ENCODE data around the gene TEKT1. TPM values are rescaled to one million over a fixed set of nuclear protein-coding genes. Genes with fewer than 3 reads are reported as not detected.
"Not testable (repeated sequence)": the region's sequence is repeated elsewhere in the genome, so short reads cannot be mapped to it uniquely, and the experiment has no call there.

Gene TEKT1
- total RNA-seq, 2 experiments from 2014 or later, result not detected

DNA sequence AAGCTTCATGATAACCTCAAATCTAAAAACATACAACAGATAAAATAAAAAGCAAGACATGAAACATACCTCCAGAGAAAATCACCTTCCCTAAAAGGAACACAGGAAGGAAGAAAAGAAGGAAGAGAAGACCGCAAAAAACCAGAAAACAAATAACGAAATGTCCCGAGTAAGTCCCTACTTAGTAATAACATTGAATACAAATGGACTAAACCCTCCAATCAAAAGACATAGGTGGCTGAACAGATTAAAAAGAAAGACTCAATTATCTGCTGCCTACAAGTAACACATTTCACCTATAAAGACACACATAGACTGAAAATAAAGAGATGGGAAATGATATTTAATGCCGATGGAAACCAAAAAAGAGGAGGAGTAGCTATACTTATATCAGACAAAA is 49.3 kb downstream of the TEKT1 start:
- H3K9me3 Mint-ChIP-seq (ENCODE audit: insufficient read depth), result peaks cover 46% of the 10 kb centered on the region
- H3K4me1 Mint-ChIP-seq (ENCODE audit: low read depth), result peaks cover 12% of the 10 kb centered on the region
- ChIA-PET POLR2A (interaction anchor here (1.2 kb wide), 1 partner anchor 26 kb away, joined by 3 read pairs; no protein-coding TSS in a partner anchor), CTCF (no interaction called here)
- no peak overlapping the region for H3K4me3 Mint-ChIP-seq
- DNase-seq (no peak), ATAC-seq (no peak)
- no peak overlapping the region for H3K27ac Mint-ChIP-seq
- H3K27me3 Mint-ChIP-seq (ENCODE audit: low read depth), result peaks cover 54% of the 10 kb centered on the region
- H3K36me3 Mint-ChIP-seq (ENCODE audit: low read depth), result peaks cover 17% of the 10 kb centered on the region

DNA sequence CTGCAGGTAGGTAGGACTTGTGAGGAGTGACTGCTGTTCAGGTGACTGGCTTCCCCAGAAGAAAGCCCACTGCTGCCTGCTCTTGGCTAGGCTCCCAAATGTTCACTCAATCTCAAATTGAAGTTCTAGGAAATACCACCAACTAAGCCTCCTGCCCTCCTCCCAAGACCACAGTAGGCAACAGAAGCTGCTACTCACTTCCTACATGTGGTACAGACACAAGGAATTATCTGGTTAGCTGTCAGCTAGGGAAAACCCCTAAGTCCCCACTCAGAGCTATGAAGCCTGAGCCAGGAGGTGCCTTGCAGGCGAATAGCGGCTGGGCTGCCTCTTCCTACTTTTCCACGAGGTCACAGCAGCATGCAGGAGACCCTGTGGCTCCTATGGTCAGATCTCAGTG is 50.6 kb downstream of the TEKT1 start:
- DNase-seq (no peak), ATAC-seq (no peak)
- CTCF ChIA-PET, result interaction anchor here (1.3 kb wide), 1 partner anchor 133 kb away, joined by 4 read pairs; no protein-coding TSS in a partner anchor
- POLR2A ChIA-PET, result interaction anchor here (0.9 kb wide), 1 partner anchor 9 kb away, joined by 3 read pairs; no protein-coding TSS in a partner anchor
- Mint-ChIP-seq H3K36me3 (ENCODE audit: low read depth) (peaks cover 23% of the 10 kb centered on the region), H3K9me3 (ENCODE audit: insufficient read depth) (peaks cover 45% of the 10 kb centered on the region), H3K27me3 (ENCODE audit: low read depth) (peaks cover 48% of the 10 kb centered on the region), H3K4me1 (ENCODE audit: low read depth) (peaks cover 12% of the 10 kb centered on the region), H3K27ac (no peak overlapping the region), H3K4me3 (no peak overlapping the region)

DNA sequence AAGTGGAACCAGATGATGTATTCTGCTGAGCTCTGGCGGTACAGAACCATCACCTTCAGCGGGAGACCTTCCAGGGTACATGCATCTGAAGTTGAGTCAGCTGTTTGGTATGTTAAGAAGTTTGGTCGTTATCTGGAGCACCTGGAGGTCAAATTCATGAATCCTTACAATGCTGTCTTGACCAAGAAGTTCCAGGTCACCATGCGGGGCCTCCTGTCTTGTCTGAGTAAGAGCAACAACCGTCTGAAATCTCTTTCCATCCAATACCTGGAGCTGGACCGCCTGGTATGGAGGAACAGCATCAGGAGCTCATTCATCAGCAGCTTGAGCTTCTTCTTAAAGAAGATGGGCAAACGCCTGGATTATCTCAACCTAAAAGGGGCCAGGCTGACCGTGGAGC is 51.5 kb downstream of the TEKT1 start:
- no peak for DNase-seq
- Mint-ChIP-seq H3K27ac (no peak overlapping the region), H3K27me3 (ENCODE audit: low read depth) (peaks cover 41% of the 10 kb centered on the region), H3K9me3 (ENCODE audit: insufficient read depth) (peaks cover 41% of the 10 kb centered on the region), H3K4me1 (ENCODE audit: low read depth) (peaks cover 16% of the 10 kb centered on the region), H3K4me3 (no peak overlapping the region), H3K36me3 (ENCODE audit: low read depth) (peaks cover 25% of the 10 kb centered on the region)
- ChIA-PET CTCF (interaction anchor here (0.7 kb wide), 1 partner anchor 224 kb away, joined by 3 read pairs; no protein-coding TSS in a partner anchor), POLR2A (no interaction called here)
- ATAC-seq, result no peak

DNA sequence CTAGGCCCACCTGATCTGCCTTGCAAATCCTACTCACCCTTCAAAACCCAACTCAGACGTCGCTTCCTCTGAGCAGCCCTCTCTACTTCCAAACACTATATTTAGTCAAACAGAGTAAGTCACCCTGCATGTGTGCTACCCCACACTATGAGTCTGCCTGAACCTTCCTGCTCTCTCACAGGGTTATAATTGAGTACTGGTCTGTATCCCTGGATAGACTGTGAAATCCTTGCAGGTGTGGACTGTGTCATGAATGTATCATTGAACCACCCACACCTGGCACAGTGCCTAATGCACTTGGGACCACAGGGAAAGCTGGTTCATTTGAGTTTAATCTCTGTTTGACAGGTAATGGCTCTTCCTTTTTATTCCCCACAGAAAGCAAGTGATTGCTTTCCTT is 52.1 kb downstream of the TEKT1 start:
- H3K4me1 Mint-ChIP-seq (ENCODE audit: low read depth), result peaks cover 18% of the 10 kb centered on the region
- peaks cover 29% of the 10 kb centered on the region for H3K36me3 Mint-ChIP-seq (ENCODE audit: low read depth)
- ATAC-seq (no peak), DNase-seq (no peak)
- peaks cover 39% of the 10 kb centered on the region for H3K9me3 Mint-ChIP-seq (ENCODE audit: insufficient read depth)
- no peak overlapping the region for H3K4me3 Mint-ChIP-seq
- ChIA-PET CTCF (no interaction called here), POLR2A (interaction anchor here (0.6 kb wide), 1 partner anchor 24 kb away, joined by 6 read pairs; the partner anchor contains the start of gene XAF1)
- peaks cover 44% of the 10 kb centered on the region for H3K27me3 Mint-ChIP-seq (ENCODE audit: low read depth)
- H3K27ac Mint-ChIP-seq, result no peak overlapping the region

DNA sequence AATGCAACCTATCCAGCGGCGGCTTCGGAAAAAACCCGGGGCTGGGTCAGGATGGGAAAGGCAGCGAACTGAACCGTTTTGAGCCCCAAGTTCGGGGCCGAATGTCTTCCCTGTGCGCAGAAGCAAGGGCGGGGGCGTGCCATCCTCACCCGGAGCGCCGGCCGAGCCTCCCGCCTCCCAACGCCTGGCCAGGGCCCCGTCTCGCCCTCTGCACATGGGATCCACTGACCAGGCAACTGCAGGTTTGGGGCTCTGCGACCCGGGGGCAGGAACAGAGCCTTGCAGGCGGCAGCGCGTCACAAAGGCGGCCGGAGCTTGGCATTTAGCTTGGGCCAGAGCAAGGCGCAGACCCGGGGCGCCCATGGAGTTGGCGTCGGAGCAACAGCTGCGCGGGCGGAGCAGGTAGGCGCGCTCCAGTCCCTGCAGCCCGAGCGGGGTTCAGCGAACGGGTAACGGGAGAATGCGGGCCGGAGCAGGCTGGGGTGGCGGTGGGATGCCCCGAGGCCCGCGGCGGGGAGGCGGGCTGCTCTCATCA is 55.6 kb downstream of the TEKT1 start, which contains the start of gene FBXO39:
TSS of gene FBXO39 (plus strand) at position 345 of the 535 bp plus-strand sequence. CDS start 3,654 bp downstream, outside the sequence.
- H3K4me3 Mint-ChIP-seq, result no peak within 1 kb of the TSS
- H3K36me3 Mint-ChIP-seq (ENCODE audit: low read depth), result peaks cover 56% of the 10 kb centered on the region
- ChIA-PET POLR2A (interaction anchor here (0.6 to 3.6 kb wide), 3 partner anchors 12 to 63 kb away, joined by 3 to 11 read pairs (median 3); partner anchors contain the start of gene SLC13A5), CTCF (interaction anchor here (0.7 kb wide), 1 partner anchor 34 kb away, joined by 3 read pairs; no protein-coding TSS in a partner anchor)
- DNase-seq, result no peak
- ATAC-seq, result peak; percentile 47
- peaks cover 23% of the 10 kb centered on the region for H3K27me3 Mint-ChIP-seq (ENCODE audit: low read depth)
- H3K9me3 Mint-ChIP-seq (ENCODE audit: insufficient read depth), result peaks cover 35% of the 10 kb centered on the region
- peaks cover 17% of the 10 kb centered on the region for H3K4me1 Mint-ChIP-seq (ENCODE audit: low read depth)
- peak within 1 kb of the TSS; percentile 8 for H3K27ac Mint-ChIP-seq

DNA sequence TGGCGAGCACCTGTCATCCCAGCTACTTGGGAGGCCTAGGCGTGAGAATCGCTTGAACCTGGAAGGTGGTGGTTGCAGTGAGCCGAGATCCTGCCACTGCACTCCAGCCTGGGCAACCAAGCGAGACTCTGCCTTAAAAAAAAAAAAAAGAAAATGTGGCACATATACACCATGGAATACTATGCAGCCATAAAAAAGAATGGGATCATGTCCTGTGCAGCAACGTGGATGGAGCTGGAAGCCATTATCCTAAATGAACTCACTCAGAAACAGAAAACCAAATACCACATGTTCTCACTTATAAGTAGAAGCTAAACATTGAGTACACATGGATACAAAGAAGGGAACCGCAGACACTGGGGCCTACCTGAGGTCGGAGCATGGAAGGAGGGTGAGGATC is 56.6 kb downstream of the TEKT1 start:
- H3K27ac Mint-ChIP-seq; H3K4me1 Mint-ChIP-seq (ENCODE audit: low read depth); H3K4me3 Mint-ChIP-seq; ATAC-seq; DNase-seq; CTCF ChIA-PET: not testable (repeated sequence)
- peaks cover 66% of the 10 kb centered on the region for H3K36me3 Mint-ChIP-seq (ENCODE audit: low read depth)
- peaks cover 39% of the 10 kb centered on the region for H3K9me3 Mint-ChIP-seq (ENCODE audit: insufficient read depth)
- POLR2A ChIA-PET, result interaction anchor here (1.1 to 3.6 kb wide), 2 partner anchors 11 to 23 kb away, joined by 3 to 11 read pairs; no protein-coding TSS in a partner anchor
- H3K27me3 Mint-ChIP-seq (ENCODE audit: low read depth), result peaks cover 20% of the 10 kb centered on the region

DNA sequence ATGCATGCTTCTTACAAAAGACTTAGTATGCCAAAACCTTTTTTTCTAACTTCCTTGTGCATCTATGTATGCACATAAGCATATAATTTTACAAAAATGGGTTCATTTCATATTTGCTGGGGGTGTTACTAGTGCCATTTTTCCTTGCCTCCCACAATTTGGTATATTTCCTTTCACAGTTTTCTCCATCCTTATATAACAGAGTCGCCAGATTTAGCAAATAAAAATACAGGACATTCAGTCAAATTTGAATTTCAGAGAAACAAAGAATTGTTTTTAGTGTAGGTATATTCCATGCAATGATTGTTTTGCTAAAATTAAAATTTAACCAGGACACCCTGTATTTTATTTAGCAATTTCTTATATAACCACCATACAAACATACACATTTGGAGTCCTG is 59.5 kb downstream of the TEKT1 start:
- Mint-ChIP-seq H3K4me3 (no peak overlapping the region), H3K36me3 (ENCODE audit: low read depth) (peaks cover 84% of the 10 kb centered on the region), H3K27me3 (ENCODE audit: low read depth) (peaks cover 13% of the 10 kb centered on the region), H3K27ac (no peak overlapping the region), H3K9me3 (ENCODE audit: insufficient read depth) (peaks cover 58% of the 10 kb centered on the region), H3K4me1 (ENCODE audit: low read depth) (peaks cover 22% of the 10 kb centered on the region)
- POLR2A ChIA-PET, result interaction anchor here (1.2 to 2.1 kb wide), 2 partner anchors 13 to 14 kb away, joined by 3 to 7 read pairs; no protein-coding TSS in a partner anchor
- ATAC-seq (no peak), DNase-seq (no peak)
- CTCF ChIA-PET, result no interaction called here

DNA sequence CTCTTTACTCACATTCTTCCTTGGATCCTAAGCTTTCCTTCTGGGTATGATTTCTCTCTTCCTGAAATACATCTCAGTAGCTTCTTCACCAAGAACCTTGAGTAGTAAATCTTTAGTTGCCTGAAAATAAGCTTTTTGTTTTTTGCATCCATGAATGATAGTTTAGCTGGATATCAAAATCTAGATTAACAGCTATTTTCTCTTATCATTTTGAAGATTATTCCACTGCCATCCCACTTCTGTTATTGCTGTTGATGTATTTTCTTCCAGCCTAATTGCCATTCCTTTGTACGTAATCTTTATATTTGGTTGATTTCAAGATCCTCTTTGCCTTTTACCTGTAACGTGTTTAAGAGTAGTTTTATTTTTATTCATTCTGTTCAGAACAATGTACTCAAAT is 63.1 kb downstream of the TEKT1 start:
- POLR2A ChIA-PET, result interaction anchor here (0.9 kb wide), 2 partner anchors 9 to 13 kb away, joined by 5 to 6 read pairs; partner anchors contain the start of gene XAF1
- no peak for ATAC-seq

DNA sequence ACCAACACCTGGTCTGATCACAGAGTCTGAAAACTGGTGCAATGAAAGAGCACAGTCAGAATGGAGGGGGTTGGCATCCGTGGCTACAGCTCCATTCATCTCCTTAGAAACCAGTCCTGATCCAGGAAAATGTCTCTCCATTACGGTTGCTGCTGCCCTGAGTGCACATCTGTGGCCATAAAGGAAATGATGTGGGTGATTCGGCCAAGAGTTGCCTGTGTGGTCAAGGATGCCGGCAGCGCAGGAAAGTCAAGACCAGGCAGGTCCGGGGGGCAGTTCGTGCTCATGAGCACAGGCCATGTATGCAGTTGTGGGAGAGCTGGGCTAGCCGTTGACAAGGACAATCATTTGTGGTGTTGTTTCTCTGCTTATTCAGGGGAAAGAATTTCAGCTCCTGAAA is 69.8 kb downstream of the TEKT1 start:
- H3K9me3 Mint-ChIP-seq (ENCODE audit: insufficient read depth), result peaks cover 19% of the 10 kb centered on the region
- CTCF ChIA-PET, result no interaction called here
- ATAC-seq (no peak), DNase-seq (no peak)
- POLR2A ChIA-PET, result no interaction called here
- peaks cover 96% of the 10 kb centered on the region for H3K36me3 Mint-ChIP-seq (ENCODE audit: low read depth)
- peaks cover 61% of the 10 kb centered on the region for H3K4me1 Mint-ChIP-seq (ENCODE audit: low read depth)
- no peak overlapping the region for H3K4me3 Mint-ChIP-seq
- H3K27me3 Mint-ChIP-seq (ENCODE audit: low read depth), result no peaks in the 10 kb centered on the region
- no peak overlapping the region for H3K27ac Mint-ChIP-seq

More for the DNA sequence above, 63.1 kb downstream of the TEKT1 start:
- H3K4me3 Mint-ChIP-seq, result no peak overlapping the region
- peaks cover 96% of the 10 kb centered on the region for H3K36me3 Mint-ChIP-seq (ENCODE audit: low read depth)
- CTCF ChIA-PET, result interaction anchor here (1.0 kb wide), 1 partner anchor 11 kb away, joined by 3 read pairs; no protein-coding TSS in a partner anchor
- no peak overlapping the region for H3K27ac Mint-ChIP-seq
- no peak for DNase-seq
- peaks cover 27% of the 10 kb centered on the region for H3K4me1 Mint-ChIP-seq (ENCODE audit: low read depth)
- H3K27me3 Mint-ChIP-seq (ENCODE audit: low read depth), result no peaks in the 10 kb centered on the region
- peaks cover 64% of the 10 kb centered on the region for H3K9me3 Mint-ChIP-seq (ENCODE audit: insufficient read depth)

DNA sequence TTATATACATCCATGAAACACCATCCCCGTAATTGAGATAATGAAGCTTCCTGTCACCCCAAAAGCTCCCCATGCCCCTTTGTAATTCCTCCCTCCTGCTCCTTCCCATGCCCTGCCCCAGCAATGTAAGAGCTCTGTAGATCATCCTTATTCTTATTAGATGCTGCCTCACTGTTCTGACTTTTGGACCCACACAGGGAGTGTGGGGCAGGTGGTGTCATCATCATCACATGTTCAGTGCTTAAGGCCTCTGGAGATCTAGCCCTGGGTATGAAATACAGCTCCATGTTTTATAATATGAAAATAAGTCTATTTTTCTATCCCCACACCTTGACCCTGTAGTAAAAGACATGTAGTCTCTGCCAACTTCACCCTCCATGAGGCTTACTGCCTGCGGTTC is 73.8 kb downstream of the TEKT1 start:
- Mint-ChIP-seq H3K4me3 (peak overlapping the region; percentile 93), H3K27ac (peak overlapping the region; percentile 76), H3K9me3 (ENCODE audit: insufficient read depth) (no peaks in the 10 kb centered on the region), H3K36me3 (ENCODE audit: low read depth) (peaks cover 64% of the 10 kb centered on the region), H3K27me3 (ENCODE audit: low read depth) (no peaks in the 10 kb centered on the region), H3K4me1 (ENCODE audit: low read depth) (peaks cover 70% of the 10 kb centered on the region)
- CTCF ChIA-PET, result interaction anchor here (0.9 to 3.6 kb wide), 2 partner anchors 11 to 246 kb away, joined by 3 to 15 read pairs; no protein-coding TSS in a partner anchor
- DNase-seq (no peak), ATAC-seq (no peak)
- POLR2A ChIA-PET, result interaction anchor here (0.6 to 1.7 kb wide), 5 partner anchors 9 to 326 kb away, joined by 3 to 7 read pairs (median 4); no protein-coding TSS in a partner anchor

DNA sequence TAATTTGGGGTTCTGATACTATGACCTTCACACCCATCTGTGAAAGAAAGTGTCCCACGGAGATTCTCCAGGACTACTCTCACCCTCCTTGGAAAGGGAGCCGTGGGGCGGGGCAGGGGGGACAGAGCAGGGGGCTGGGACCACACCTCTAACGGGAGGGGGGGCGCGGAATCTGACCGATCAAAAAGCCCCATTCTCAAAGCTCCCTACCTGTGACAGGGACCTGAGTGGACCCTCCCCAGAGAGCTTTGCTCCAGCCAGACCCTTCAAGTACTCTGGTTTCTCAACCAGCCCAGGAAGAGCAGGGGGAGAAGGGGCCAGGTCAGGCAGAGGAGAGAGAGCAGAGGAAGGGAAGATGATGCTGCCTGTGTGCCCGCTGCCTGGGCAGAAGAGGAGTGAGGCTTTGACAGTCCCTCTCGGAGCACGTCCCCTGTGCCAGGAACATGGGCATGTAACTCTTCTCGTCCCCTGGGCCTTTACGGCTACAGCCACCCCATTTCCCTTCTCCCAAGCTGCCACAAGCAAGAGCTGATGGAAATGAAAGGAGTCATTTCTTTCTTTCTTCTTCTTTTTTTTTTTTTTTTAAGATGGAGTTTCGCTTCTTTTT is 75.0 kb downstream of the TEKT1 start:
- Mint-ChIP-seq H3K4me3 (peak overlapping the region; percentile 93), H3K27me3 (ENCODE audit: low read depth) (no peaks in the 10 kb centered on the region), H3K9me3 (ENCODE audit: insufficient read depth) (no peaks in the 10 kb centered on the region), H3K4me1 (ENCODE audit: low read depth) (peaks cover 69% of the 10 kb centered on the region), H3K36me3 (ENCODE audit: low read depth) (peaks cover 52% of the 10 kb centered on the region), H3K27ac (peak overlapping the region; percentile 96)
- ATAC-seq (no peak), DNase-seq (no peak)
- ChIA-PET CTCF (interaction anchor here (2.3 to 3.6 kb wide), 3 partner anchors 87 to 248 kb away, joined by 8 to 15 read pairs (median 10); no protein-coding TSS in a partner anchor), POLR2A (interaction anchor here (0.7 to 2.6 kb wide), 9 partner anchors 8 to 266 kb away, joined by 3 to 15 read pairs (median 5); partner anchors contain the start of genes C17orf100 and MED31)

All from activated CD8-positive, alpha-beta T cell treated with anti-CD3 and anti-CD28 coated beads, Interleukin-2, amount 10 ng/mL, durations not matched to agents 7 days and 5 days (primary cell).